ENCODE measurements around the gene HCK.

GRCh38 chr20:32124916-32125454, 72.9 kb downstream of the HCK start:
- TF ChIP-seq POLR2A (IDR thresholded peaks at IDR 0.05) (no peak), CTCF (IDR thresholded peaks at IDR 0.05 in 4 of 5, conservative IDR thresholded peaks at IDR 0.05 in 1 of 5) (no peak)
